ENCODE measurements around the gene MITF. TPM values are rescaled to one million over a fixed set of nuclear protein-coding genes. Genes with fewer than 3 reads are reported as not detected.

The MITF gene
- total RNA-seq, 1 donor from 2014 or later, result 5.7 TPM

- no peak overlapping the region for H3K4me3 Mint-ChIP-seq (ENCODE audit: unreplicated experiment)
- H3K27me3 Mint-ChIP-seq (ENCODE audit: low read depth), result no peaks in the 10 kb centered on the region
- no peaks in the 10 kb centered on the region for H3K4me1 Mint-ChIP-seq (ENCODE audit: low read depth)
- TF ChIP-seq CTCF (IDR thresholded peaks at IDR 0.05), result no peak
- DNase-seq (ENCODE audit: low spot score), result no peak
- H3K9me3 Mint-ChIP-seq (ENCODE audit: low read depth), result peaks cover 13% of the 10 kb centered on the region
- H3K36me3 Mint-ChIP-seq (ENCODE audit: low read depth), result no peaks in the 10 kb centered on the region
- no peak overlapping the region for H3K27ac Mint-ChIP-seq (ENCODE audit: unreplicated experiment)
Measured at GRCh38 chr3:69755795-69756194, 16.5 kb downstream of the MITF start.

- no peaks in the 10 kb centered on the region for H3K36me3 Mint-ChIP-seq (ENCODE audit: low read depth)
- TF ChIP-seq CTCF (IDR thresholded peaks at IDR 0.05), result no peak
- no peak overlapping the region for H3K4me3 Mint-ChIP-seq (ENCODE audit: unreplicated experiment)
- H3K27ac Mint-ChIP-seq (ENCODE audit: unreplicated experiment), result peak overlapping the region; percentile 55
- H3K4me1 Mint-ChIP-seq (ENCODE audit: low read depth), result peaks cover 41% of the 10 kb centered on the region
- no peaks in the 10 kb centered on the region for H3K9me3 Mint-ChIP-seq (ENCODE audit: low read depth)
- no peaks in the 10 kb centered on the region for H3K27me3 Mint-ChIP-seq (ENCODE audit: low read depth)
- DNase-seq (ENCODE audit: low spot score), result no peak
Measured at GRCh38 chr3:69761896-69762767, 22.9 kb downstream of the MITF start.

- Mint-ChIP-seq H3K4me3 (ENCODE audit: unreplicated experiment) (no peak overlapping the region), H3K4me1 (ENCODE audit: low read depth) (peaks cover 41% of the 10 kb centered on the region)
Measured at GRCh38 chr3:69762768-69763229, 23.5 kb downstream of the MITF start.

GRCh38 chr3:69763458-69763857 lies 24.2 kb downstream of the MITF start:
- Mint-ChIP-seq H3K36me3 (ENCODE audit: low read depth) (no peaks in the 10 kb centered on the region), H3K9me3 (ENCODE audit: low read depth) (no peaks in the 10 kb centered on the region), H3K27me3 (ENCODE audit: low read depth) (no peaks in the 10 kb centered on the region), H3K4me1 (ENCODE audit: low read depth) (peaks cover 44% of the 10 kb centered on the region), H3K27ac (ENCODE audit: unreplicated experiment) (no peak overlapping the region), H3K4me3 (ENCODE audit: unreplicated experiment) (no peak overlapping the region)
- DNase-seq (ENCODE audit: low spot score), result no peak
- TF ChIP-seq CTCF (IDR thresholded peaks at IDR 0.05), result no peak

More at GRCh38 chr3:69762768-69763229, 23.5 kb downstream of the MITF start:
- H3K27ac Mint-ChIP-seq (ENCODE audit: unreplicated experiment), result peak overlapping the region; percentile 55
- H3K36me3 Mint-ChIP-seq (ENCODE audit: low read depth), result no peaks in the 10 kb centered on the region
- H3K9me3 Mint-ChIP-seq (ENCODE audit: low read depth), result no peaks in the 10 kb centered on the region
- H3K27me3 Mint-ChIP-seq (ENCODE audit: low read depth), result no peaks in the 10 kb centered on the region
- no peak for TF ChIP-seq CTCF (IDR thresholded peaks at IDR 0.05)
- no peak for DNase-seq (ENCODE audit: low spot score)

- Mint-ChIP-seq H3K27ac (ENCODE audit: unreplicated experiment) (no peak overlapping the region), H3K4me1 (ENCODE audit: low read depth) (peaks cover 48% of the 10 kb centered on the region)
Measured at GRCh38 chr3:69764121-69764741, 25.0 kb downstream of the MITF start.

More at GRCh38 chr3:69764121-69764741, 25.0 kb downstream of the MITF start:
- TF ChIP-seq CTCF (IDR thresholded peaks at IDR 0.05), result no peak
- no peaks in the 10 kb centered on the region for H3K27me3 Mint-ChIP-seq (ENCODE audit: low read depth)
- H3K4me3 Mint-ChIP-seq (ENCODE audit: unreplicated experiment), result no peak overlapping the region
- no peaks in the 10 kb centered on the region for H3K9me3 Mint-ChIP-seq (ENCODE audit: low read depth)
- no peak for DNase-seq (ENCODE audit: low spot score)
- no peaks in the 10 kb centered on the region for H3K36me3 Mint-ChIP-seq (ENCODE audit: low read depth)
